HEK293 (cell line): ENCODE measurements around the gene XCL2.

ENCODE experiments used
- CTCF ChIA-PET: fragments of 350-600 bp; formaldehyde crosslinking; extraction: SDS; loops from one replicate; lab custom pipeline; 2021; ENCODE audit warnings: antibody characterized with exemption; lab: Yijun Ruan, JAX
- POLR2A ChIA-PET: fragments of 300-600 bp; formaldehyde crosslinking; extraction: SDS; loops from one replicate; lab custom pipeline; 2020; ENCODE audit warnings: antibody characterized with exemption, inconsistent platforms; lab: Yijun Ruan, JAX
- H3K27ac ChIP-seq: fragments of 200-500 bp; sonication (Bioruptor generic); 2 replicates; pipeline ENCODE4 v1.5.1; 2014; ENCODE audit warnings: low read depth, low read length, control low read depth, inconsistent platforms; ENCODE audit errors: extremely low read depth
- H3K36me3 ChIP-seq, 2 experiments: fragments of 200-500 bp in 1 of 2; sonication (Bioruptor generic) in 1 of 2; 1 replicate in 1 of 2; 2 replicates in 1 of 2; pipeline ENCODE4 v1.5.1; 2014 to 2017; ENCODE audit warnings: inconsistent platforms in 2 of 2, low read length in 2 of 2; ENCODE audit not compliant: control insufficient read depth in 2 of 2, insufficient read depth in 1 of 2
- H3K4me1 ChIP-seq: fragments of 200-500 bp; sonication (Bioruptor generic); 2 replicates; pipeline ENCODE4 v1.5.1; 2014; ENCODE audit warnings: mild to moderate bottlenecking, low read length, inconsistent platforms; ENCODE audit not compliant: control insufficient read depth, insufficient read depth
- H3K4me3 ChIP-seq: 2 replicates; pipeline ENCODE4 v1.5.1; 2011; ENCODE audit warnings: low read depth, mild to moderate bottlenecking, control low read depth, low read length, moderate library complexity
- H3K9me3 ChIP-seq: fragments of 200-500 bp; sonication (Bioruptor generic); 2 replicates; pipeline ENCODE4 v1.5.1; 2014; ENCODE audit warnings: low read depth, low read length, inconsistent platforms; ENCODE audit not compliant: control insufficient read depth, insufficient read depth
- MZF1 ChIP-seq: fragments of 450-650 bp; formaldehyde crosslinking; IDR thresholded peaks from 2 replicates; pipeline ENCODE4 v1.5.1; 2017; ENCODE audit warnings: missing biosample characterization, missing genetic modification characterization, borderline replicate concordance
- ZBTB1 ChIP-seq: fragments of 450-650 bp; formaldehyde crosslinking; IDR thresholded peaks from 2 replicates; pipeline ENCODE4 v1.5.1; 2016; ENCODE audit warnings: missing biosample characterization, missing genetic modification characterization
- ZFHX2 ChIP-seq: fragments of 450-650 bp; formaldehyde crosslinking; conservative IDR thresholded peaks from 2 replicates; pipeline ENCODE4 v1.5.1; 2016; ENCODE audit warnings: missing biosample characterization, missing genetic modification characterization
- ZNF211 ChIP-seq: fragments of 450-650 bp; formaldehyde crosslinking; IDR thresholded peaks from 2 replicates; pipeline ENCODE4 v1.5.1; 2016; ENCODE audit warnings: low read depth, missing biosample characterization, missing genetic modification characterization
- ZNF24 ChIP-seq: fragments of 450-650 bp; formaldehyde crosslinking; IDR thresholded peaks from 2 replicates; pipeline ENCODE4 v1.5.1; 2016; ENCODE audit warnings: missing biosample characterization, missing genetic modification characterization
- ZNF623 ChIP-seq: fragments of 450-650 bp; formaldehyde crosslinking; IDR thresholded peaks from 2 replicates; pipeline ENCODE4 v1.5.1; 2016; ENCODE audit warnings: missing biosample characterization, missing genetic modification characterization
- ZNF670 ChIP-seq: fragments of 450-650 bp; formaldehyde crosslinking; IDR thresholded peaks from 2 replicates; pipeline ENCODE4 v1.5.1; 2016; ENCODE audit warnings: missing biosample characterization, missing genetic modification characterization, low read depth
- TF ChIP-seq, protein P1 (sequence below): fragments of 450-650 bp; formaldehyde crosslinking; IDR thresholded peaks from 2 replicates; pipeline ENCODE4 v1.5.1; 2016; ENCODE audit warnings: missing biosample characterization, missing genetic modification characterization
- TF ChIP-seq, protein P2 (sequence below): fragments of 450-650 bp; formaldehyde crosslinking; IDR thresholded peaks from 2 replicates; pipeline ENCODE4 v1.5.1; 2016; ENCODE audit warnings: missing biosample characterization, missing genetic modification characterization
- TF ChIP-seq, protein P3 (sequence below): fragments of 450-650 bp; formaldehyde crosslinking; IDR thresholded peaks from 2 replicates; pipeline ENCODE4 v1.5.1; 2016; ENCODE audit warnings: missing biosample characterization, missing genetic modification characterization
- TF ChIP-seq, protein P4 (sequence below): fragments of 450-650 bp; formaldehyde crosslinking; optimal IDR thresholded peaks from 2 replicates; pipeline ENCODE3; 2016; ENCODE audit warnings: missing biosample characterization, mild to moderate bottlenecking, missing genetic modification characterization
- TF ChIP-seq, protein P5 (sequence below): fragments of 450-650 bp; formaldehyde crosslinking; conservative IDR thresholded peaks from 2 replicates; pipeline ENCODE4 v1.5.1; 2016; ENCODE audit warnings: low read depth, missing biosample characterization, missing genetic modification characterization

Gene XCL2

DNA sequence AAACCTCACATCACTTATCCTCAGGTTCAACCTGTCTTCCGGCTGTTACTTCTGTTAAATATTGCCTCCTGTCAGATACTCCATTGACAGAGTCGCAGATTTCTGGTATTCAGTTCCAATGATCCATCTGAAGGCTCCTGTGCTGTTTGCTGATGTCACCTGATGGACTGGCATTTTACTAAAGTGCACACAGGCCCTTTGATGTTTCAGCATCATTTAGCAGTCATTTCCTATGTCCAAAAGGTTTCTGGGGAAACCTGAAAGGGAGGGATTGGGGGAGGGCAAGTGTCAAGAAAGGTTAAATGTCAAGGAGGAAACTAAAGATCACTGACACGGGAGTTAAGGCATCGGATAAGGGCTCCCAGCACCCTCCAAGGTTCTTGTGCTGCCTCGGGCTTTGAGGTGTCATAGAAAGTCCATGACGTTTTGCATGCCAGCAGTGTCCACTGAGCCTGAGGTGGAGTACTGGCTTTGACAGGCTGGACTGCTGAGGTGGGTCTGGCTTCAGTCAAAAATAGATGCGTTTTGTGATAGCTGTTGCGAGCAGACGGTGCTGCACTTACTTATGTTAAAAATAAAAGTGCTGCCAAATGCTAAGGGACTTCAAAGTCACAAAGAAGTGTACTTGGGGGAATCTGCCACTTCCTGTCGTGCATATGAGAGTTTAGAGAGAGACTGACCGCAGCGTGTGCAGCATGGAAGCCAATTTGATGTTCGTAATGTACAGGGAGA, 30.8 kb downstream of the XCL2 start (continued):
- TF ChIP-seq, protein P1, sequence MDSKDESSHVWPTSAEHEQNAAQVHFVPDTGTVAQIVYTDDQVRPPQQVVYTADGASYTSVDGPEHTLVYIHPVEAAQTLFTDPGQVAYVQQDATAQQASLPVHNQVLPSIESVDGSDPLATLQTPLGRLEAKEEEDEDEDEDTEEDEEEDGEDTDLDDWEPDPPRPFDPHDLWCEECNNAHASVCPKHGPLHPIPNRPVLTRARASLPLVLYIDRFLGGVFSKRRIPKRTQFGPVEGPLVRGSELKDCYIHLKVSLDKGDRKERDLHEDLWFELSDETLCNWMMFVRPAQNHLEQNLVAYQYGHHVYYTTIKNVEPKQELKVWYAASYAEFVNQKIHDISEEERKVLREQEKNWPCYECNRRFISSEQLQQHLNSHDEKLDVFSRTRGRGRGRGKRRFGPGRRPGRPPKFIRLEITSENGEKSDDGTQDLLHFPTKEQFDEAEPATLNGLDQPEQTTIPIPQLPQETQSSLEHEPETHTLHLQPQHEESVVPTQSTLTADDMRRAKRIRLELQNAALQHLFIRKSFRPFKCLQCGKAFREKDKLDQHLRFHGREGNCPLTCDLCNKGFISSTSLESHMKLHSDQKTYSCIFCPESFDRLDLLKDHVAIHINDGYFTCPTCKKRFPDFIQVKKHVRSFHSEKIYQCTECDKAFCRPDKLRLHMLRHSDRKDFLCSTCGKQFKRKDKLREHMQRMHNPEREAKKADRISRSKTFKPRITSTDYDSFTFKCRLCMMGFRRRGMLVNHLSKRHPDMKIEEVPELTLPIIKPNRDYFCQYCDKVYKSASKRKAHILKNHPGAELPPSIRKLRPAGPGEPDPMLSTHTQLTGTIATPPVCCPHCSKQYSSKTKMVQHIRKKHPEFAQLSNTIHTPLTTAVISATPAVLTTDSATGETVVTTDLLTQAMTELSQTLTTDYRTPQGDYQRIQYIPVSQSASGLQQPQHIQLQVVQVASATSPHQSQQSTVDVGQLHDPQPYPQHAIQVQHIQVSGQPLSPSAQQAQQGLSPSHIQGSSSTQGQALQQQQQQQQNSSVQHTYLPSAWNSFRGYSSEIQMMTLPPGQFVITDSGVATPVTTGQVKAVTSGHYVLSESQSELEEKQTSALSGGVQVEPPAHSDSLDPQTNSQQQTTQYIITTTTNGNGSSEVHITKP (tag by site-specific recombination): no peak
- TF ChIP-seq MZF1 (tag by site-specific recombination) (no peak), ZBTB1 (no peak), ZNF670 (tag by site-specific recombination) (no peak), ZNF211 (tag by site-specific recombination) (no peak), ZNF24 (no peak), ZNF623 (tag by site-specific recombination) (no peak)
- TF ChIP-seq, protein P2, sequence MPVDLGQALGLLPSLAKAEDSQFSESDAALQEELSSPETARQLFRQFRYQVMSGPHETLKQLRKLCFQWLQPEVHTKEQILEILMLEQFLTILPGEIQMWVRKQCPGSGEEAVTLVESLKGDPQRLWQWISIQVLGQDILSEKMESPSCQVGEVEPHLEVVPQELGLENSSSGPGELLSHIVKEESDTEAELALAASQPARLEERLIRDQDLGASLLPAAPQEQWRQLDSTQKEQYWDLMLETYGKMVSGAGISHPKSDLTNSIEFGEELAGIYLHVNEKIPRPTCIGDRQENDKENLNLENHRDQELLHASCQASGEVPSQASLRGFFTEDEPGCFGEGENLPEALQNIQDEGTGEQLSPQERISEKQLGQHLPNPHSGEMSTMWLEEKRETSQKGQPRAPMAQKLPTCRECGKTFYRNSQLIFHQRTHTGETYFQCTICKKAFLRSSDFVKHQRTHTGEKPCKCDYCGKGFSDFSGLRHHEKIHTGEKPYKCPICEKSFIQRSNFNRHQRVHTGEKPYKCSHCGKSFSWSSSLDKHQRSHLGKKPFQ (tag by site-specific recombination): no peak
- TF ChIP-seq, protein P3, sequence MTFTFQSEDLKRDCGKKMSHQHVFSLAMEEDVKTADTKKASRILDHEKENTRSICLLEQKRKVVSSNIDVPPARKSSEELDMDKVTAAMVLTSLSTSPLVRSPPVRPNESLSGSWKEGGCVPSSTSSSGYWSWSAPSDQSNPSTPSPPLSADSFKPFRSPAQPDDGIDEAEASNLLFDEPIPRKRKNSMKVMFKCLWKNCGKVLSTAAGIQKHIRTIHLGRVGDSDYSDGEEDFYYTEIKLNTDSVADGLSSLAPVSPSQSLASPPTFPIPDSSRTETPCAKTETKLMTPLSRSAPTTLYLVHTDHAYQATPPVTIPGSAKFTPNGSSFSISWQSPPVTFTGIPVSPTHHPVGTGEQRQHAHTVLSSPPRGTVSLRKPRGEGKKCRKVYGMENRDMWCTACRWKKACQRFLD (tag by site-specific recombination): no peak
- TF ChIP-seq, protein P4, sequence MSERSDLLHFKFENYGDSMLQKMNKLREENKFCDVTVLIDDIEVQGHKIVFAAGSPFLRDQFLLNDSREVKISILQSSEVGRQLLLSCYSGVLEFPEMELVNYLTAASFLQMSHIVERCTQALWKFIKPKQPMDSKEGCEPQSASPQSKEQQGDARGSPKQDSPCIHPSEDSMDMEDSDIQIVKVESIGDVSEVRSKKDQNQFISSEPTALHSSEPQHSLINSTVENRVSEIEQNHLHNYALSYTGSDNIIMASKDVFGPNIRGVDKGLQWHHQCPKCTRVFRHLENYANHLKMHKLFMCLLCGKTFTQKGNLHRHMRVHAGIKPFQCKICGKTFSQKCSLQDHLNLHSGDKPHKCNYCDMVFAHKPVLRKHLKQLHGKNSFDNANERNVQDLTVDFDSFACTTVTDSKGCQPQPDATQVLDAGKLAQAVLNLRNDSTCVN (tag by site-specific recombination): no peak

DNA sequence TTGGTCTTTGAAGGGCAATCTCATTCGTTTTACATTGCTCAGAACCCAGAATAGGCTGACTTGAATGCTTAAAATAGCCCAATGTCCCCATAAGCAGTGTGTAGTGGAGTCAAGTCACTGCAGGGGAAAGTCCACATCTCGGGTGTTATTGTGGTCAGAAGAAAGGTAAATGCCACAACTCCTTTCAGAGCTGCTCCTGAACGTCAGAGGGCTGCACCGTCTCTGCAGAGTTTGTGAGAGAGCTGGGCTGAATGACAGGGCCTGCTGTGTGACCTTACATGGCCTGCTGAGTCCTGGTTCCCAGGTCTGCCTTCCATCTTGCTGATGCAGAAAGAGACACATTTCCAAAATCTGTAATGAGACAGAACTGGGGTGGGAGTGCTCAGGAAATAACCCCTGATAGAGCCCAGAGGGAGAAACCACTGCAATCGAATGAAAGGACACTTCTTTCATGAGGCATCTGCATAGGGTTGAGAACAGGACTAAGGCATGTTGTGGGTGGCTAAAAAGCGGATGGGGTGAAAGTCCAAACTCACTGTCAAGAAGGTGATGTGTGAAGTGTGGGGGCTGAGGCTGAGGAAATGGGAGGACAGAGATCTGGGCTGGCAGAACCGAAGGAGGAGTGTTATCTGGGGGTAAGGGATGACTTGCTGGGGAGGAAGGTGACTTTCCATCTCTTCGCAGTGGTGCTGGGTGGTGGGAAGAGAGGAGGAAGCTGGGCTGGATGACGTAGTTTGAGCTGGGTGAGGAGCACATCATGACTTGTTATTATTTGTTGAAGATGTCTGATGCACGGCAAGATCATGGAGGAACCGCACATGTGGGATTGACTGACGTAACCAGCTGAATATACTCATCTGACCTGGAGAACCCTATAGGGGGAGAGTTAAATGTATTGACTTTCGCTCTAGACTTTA, 33.7 kb downstream of the XCL2 start:
- ChIA-PET CTCF (no interaction called here), POLR2A (no interaction called here)
- TF ChIP-seq ZFHX2 (tag by site-specific recombination): 0 out of 2 replicates have a peak, but pooled peaks have one; percentile 12
- TF ChIP-seq, protein P5, sequence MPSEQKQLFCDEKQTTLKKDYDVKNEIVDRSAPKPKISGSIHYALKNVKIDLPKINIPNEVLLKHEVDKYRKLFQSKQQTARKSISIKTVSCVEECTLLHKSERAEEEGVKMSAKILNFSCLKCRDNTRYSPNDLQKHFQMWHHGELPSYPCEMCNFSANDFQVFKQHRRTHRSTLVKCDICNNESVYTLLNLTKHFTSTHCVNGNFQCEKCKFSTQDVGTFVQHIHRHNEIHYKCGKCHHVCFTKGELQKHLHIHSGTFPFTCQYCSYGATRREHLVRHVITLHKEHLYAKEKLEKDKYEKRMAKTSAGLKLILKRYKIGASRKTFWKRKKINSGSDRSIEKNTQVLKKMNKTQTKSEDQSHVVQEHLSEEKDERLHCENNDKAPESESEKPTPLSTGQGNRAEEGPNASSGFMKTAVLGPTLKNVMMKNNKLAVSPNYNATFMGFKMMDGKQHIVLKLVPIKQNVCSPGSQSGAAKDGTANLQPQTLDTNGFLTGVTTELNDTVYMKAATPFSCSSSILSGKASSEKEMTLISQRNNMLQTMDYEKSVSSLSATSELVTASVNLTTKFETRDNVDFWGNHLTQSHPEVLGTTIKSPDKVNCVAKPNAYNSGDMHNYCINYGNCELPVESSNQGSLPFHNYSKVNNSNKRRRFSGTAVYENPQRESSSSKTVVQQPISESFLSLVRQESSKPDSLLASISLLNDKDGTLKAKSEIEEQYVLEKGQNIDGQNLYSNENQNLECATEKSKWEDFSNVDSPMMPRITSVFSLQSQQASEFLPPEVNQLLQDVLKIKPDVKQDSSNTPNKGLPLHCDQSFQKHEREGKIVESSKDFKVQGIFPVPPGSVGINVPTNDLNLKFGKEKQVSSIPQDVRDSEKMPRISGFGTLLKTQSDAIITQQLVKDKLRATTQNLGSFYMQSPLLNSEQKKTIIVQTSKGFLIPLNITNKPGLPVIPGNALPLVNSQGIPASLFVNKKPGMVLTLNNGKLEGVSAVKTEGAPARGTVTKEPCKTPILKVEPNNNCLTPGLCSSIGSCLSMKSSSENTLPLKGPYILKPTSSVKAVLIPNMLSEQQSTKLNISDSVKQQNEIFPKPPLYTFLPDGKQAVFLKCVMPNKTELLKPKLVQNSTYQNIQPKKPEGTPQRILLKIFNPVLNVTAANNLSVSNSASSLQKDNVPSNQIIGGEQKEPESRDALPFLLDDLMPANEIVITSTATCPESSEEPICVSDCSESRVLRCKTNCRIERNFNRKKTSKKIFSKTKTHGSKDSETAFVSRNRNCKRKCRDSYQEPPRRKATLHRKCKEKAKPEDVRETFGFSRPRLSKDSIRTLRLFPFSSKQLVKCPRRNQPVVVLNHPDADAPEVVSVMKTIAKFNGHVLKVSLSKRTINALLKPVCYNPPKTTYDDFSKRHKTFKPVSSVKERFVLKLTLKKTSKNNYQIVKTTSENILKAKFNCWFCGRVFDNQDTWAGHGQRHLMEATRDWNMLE: no peak
- Histone ChIP-seq H3K36me3 (no peaks in the 10 kb centered on the region), H3K4me3 (no peak overlapping the region), H3K4me1 (no peaks in the 10 kb centered on the region), H3K9me3 (no peaks in the 10 kb centered on the region), H3K27ac (no peak overlapping the region)
